Measurements from ENCODE around the gene GRM2.

Gene GRM2

GRCh38 chr3:51670053-51670822, 36.6 kb upstream of the GRM2 start:
- TF ChIP-seq EZH2 (optimal IDR thresholded peaks at IDR 0.05; ENCODE audit: low read depth, low read length) (no peak), CTCF (IDR thresholded peaks at IDR 0.05; ENCODE audit: low read length) (no peak), EZH2phosphoT487 (IDR thresholded peaks at IDR 0.05; ENCODE audit: low read length) (no peak)
- Histone ChIP-seq H3K4me3 (ENCODE audit: low read length) (peak overlapping the region; percentile 89), H3K9me3 (replicated peaks; ENCODE audit: insufficient read depth, low read length) (no peaks in the 10 kb centered on the region), H2AFZ (ENCODE audit: low read length) (peak overlapping the region; percentile 50; the same call in 1 of the 2 replicates), H3K27ac (ENCODE audit: low read length) (peak overlapping the region; percentile 82; the same call in 1 of the 2 replicates), H3F3A (ENCODE audit: insufficient read depth, low read length) (peaks cover 23% of the 10 kb centered on the region), H4K20me1 (ENCODE audit: insufficient read depth, low read length) (no peaks in the 10 kb centered on the region), H3K36me3 (replicated peaks; ENCODE audit: insufficient read depth, low read length) (no peaks in the 10 kb centered on the region), H3K27me3 (replicated peaks; ENCODE audit: insufficient read depth, low read length) (no peaks in the 10 kb centered on the region), H3K9me2 (replicated peaks; ENCODE audit: insufficient read depth, low read length) (no peaks in the 10 kb centered on the region), H3K79me2 (ENCODE audit: low read length) (peaks cover 4% of the 10 kb centered on the region; the same call in 1 of the 2 replicates), H3K4me1 (ENCODE audit: low read length) (peaks cover 15% of the 10 kb centered on the region), H3K4me2 (ENCODE audit: low read depth, low read length) (peak overlapping the region; percentile 97), H3K9ac (ENCODE audit: low read length) (peak overlapping the region; percentile 55)
- no peak for DNase-seq

- H3K4me1 ChIP-seq (ENCODE audit: low read length), result peaks cover 15% of the 10 kb centered on the region
- no peaks in the 10 kb centered on the region for H3K27me3 ChIP-seq (replicated peaks; ENCODE audit: insufficient read depth, low read length)
- H3K4me3 ChIP-seq (ENCODE audit: low read length), result peak within 1 kb of the TSS; percentile 89
- TF ChIP-seq EZH2 (optimal IDR thresholded peaks at IDR 0.05; ENCODE audit: low read depth, low read length) (no peak), CTCF (IDR thresholded peaks at IDR 0.05; ENCODE audit: low read length) (no peak), EZH2phosphoT487 (IDR thresholded peaks at IDR 0.05; ENCODE audit: low read length) (no peak)
- peaks cover 23% of the 10 kb centered on the region for H3F3A ChIP-seq (ENCODE audit: insufficient read depth, low read length)
- H2AFZ ChIP-seq (ENCODE audit: low read length), result peak within 1 kb of the TSS; percentile 87
- H3K27ac ChIP-seq (ENCODE audit: low read length), result peak within 1 kb of the TSS; percentile 82
- H3K4me2 ChIP-seq (ENCODE audit: low read depth, low read length), result peak within 1 kb of the TSS; percentile 97
- peak within 1 kb of the TSS; percentile 89 for H3K9ac ChIP-seq (ENCODE audit: low read length)
- H3K36me3 ChIP-seq (replicated peaks; ENCODE audit: insufficient read depth, low read length), result no peaks in the 10 kb centered on the region
- no peaks in the 10 kb centered on the region for H3K9me3 ChIP-seq (replicated peaks; ENCODE audit: insufficient read depth, low read length)
- H3K79me2 ChIP-seq (ENCODE audit: low read length), result peaks cover 4% of the 10 kb centered on the region; the same call in 1 of the 2 replicates
- DNase-seq, result peak; percentile 94
- no peaks in the 10 kb centered on the region for H4K20me1 ChIP-seq (ENCODE audit: insufficient read depth, low read length)
- no peaks in the 10 kb centered on the region for H3K9me2 ChIP-seq (replicated peaks; ENCODE audit: insufficient read depth, low read length)
These were observed 35.8 kb upstream of the GRM2 start, which contains the start of gene TEX264 for GRCh38 chr3:51670823-51671733. Gene TEX264 (plus strand): TSS chr3:51671252. CDS start chr3:51674305, 3,053 bp downstream.

GRCh38 chr3:51671734-51672475, 35.0 kb upstream of the GRM2 start:
- DNase-seq, result peak; percentile 81
- Histone ChIP-seq H3K4me1 (ENCODE audit: low read length) (peaks cover 15% of the 10 kb centered on the region), H3K27ac (ENCODE audit: low read length) (peak overlapping the region; percentile 82), H2AFZ (ENCODE audit: low read length) (peak overlapping the region; percentile 87), H3K9me3 (replicated peaks; ENCODE audit: insufficient read depth, low read length) (no peaks in the 10 kb centered on the region), H3K36me3 (replicated peaks; ENCODE audit: insufficient read depth, low read length) (no peaks in the 10 kb centered on the region), H3K9me2 (replicated peaks; ENCODE audit: insufficient read depth, low read length) (no peaks in the 10 kb centered on the region), H3K4me2 (ENCODE audit: low read depth, low read length) (peak overlapping the region; percentile 56), H3K9ac (ENCODE audit: low read length) (peak overlapping the region; percentile 89), H3K4me3 (ENCODE audit: low read length) (peak overlapping the region; percentile 89), H3F3A (ENCODE audit: insufficient read depth, low read length) (peaks cover 23% of the 10 kb centered on the region), H4K20me1 (ENCODE audit: insufficient read depth, low read length) (no peaks in the 10 kb centered on the region), H3K79me2 (ENCODE audit: low read length) (peaks cover 4% of the 10 kb centered on the region; the same call in 1 of the 2 replicates), H3K27me3 (replicated peaks; ENCODE audit: insufficient read depth, low read length) (no peaks in the 10 kb centered on the region)
- TF ChIP-seq EZH2 (optimal IDR thresholded peaks at IDR 0.05; ENCODE audit: low read depth, low read length) (no peak), CTCF (IDR thresholded peaks at IDR 0.05; ENCODE audit: low read length) (no peak), EZH2phosphoT487 (IDR thresholded peaks at IDR 0.05; ENCODE audit: low read length) (no peak)

All from MM.1S (cell line).